PC-9 (cell line): ENCODE measurements around the gene ACACA.

Experiments
- CTCF ChIP-seq: fragments of 200-600 bp; sonication (generic); conservative IDR thresholded peaks from 2 replicates; pipeline ENCODE4 v1.6.1; 2017; ENCODE audit warnings: mixed run types, antibody characterized with exemption, mild to moderate bottlenecking, moderate library complexity
- EZH2 ChIP-seq: fragments of 200-600 bp; sonication (generic); IDR thresholded peaks from 2 replicates; pipeline ENCODE4 v1.8.0; 2017; ENCODE audit warnings: antibody characterized with exemption, low read depth

- peak; percentile 89 for TF ChIP-seq CTCF
- no peak for TF ChIP-seq EZH2
Measured at GRCh38 chr17:37047631-37048104, 359.0 kb downstream of the ACACA start.
